ENCODE results near the gene STX16.

Gene STX16

DNA sequence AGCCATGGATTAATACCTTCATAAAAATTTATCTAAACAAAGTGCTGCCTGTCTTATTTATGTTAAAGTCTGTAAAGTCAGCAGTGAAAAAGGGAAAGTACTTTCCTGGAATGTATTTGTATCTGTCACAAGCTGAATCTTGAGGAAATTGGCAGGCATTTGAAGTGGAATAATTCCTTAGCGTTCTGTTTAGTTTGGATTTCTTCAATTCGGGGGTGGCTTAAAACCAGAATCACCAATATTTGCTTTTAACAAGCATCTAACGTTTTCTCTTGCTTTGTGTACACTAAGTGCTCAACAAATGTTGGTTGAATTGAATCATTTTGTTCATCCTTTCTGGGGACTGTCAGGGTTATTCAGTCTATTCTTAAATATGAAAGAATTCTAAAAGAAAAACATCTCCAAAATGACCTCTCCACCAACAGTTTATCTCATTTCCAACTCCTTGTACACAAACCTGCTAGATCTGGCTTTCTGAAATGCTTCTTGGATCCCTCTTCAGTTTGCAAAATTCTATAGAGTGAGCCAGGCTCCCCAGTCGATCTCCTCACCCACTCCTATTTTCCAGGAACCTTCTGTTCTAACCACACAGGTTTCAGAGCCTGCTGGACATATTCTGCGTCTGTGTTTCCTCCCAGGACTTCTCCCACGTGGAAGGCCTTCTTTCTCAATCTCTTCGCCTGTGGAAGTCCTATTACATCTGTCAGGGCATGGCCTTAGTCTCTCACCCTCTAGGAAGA is 39.5 kb downstream of the STX16 start:
- Histone ChIP-seq H3K9ac (ENCODE audit: low read length) (no peak overlapping the region), H3K4me3 (ENCODE audit: low read depth in 1 of 2, low read length in 2 of 2) (no peak overlapping the region), H3K36me3 (ENCODE audit: insufficient read depth, low read length) (peaks cover 11% of the 10 kb centered on the region), H3K4me1 (ENCODE audit: insufficient read depth, low read length) (peaks cover 46% of the 10 kb centered on the region), H3K9me3 (ENCODE audit: low read length) (no peaks in the 10 kb centered on the region), H3K27ac (ENCODE audit: low read depth, low read length) (peak overlapping the region; percentile 84), H3K27me3 (ENCODE audit: control insufficient read depth in 1 of 2, insufficient read depth in 2 of 2, low read length in 2 of 2) (no peaks in the 10 kb centered on the region)

DNA sequence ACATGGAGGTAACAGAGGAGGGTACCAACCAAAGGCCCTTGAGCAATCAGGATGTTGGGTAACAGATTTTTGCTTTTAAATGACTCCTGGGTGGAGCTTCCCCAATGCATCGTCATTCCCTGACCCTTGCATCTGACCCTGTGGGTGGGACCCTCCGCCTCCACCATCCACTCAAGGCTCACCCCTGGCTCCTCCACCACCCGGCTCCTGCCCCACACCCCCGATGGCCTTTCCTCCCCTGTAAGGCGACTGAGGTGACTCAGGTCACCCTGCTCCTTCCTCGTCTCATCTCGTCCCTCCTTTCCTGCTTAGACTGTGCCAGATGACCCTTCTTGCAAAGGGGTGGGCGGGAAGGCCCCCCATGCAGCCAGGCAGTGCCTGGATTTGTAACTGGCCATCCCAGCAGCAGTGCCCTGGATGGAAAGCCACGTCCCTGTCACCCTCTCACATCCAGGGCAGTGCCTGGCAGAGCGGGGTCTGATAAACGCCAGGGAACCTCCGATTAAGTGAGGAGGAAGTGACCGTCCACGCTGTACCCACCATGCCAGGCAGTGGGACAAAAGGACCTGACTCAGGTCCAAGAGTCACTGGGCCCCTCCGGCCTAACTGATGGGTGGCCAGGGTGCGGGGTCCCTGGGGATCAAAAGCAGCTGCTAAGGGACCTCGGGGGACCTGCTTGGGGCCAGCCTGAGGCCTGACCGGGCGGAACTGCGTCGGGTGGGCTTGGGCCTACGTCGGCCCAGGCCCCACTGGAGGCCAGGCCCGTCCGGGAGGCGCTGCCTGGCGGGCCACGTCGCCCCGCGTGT is 40.9 kb downstream of the STX16 start:
- Histone ChIP-seq H3K27me3 (ENCODE audit: control insufficient read depth in 1 of 2, insufficient read depth in 2 of 2, low read length in 2 of 2) (no peaks in the 10 kb centered on the region), H3K36me3 (ENCODE audit: insufficient read depth, low read length) (peaks cover 19% of the 10 kb centered on the region), H3K9me3 (ENCODE audit: low read length) (no peaks in the 10 kb centered on the region), H3K9ac (ENCODE audit: low read length) (peak overlapping the region; percentile 3), H3K27ac (ENCODE audit: low read depth, low read length) (peak overlapping the region; percentile 84), H3K4me1 (ENCODE audit: insufficient read depth, low read length) (peaks cover 46% of the 10 kb centered on the region), H3K4me3 (ENCODE audit: low read depth in 1 of 2, low read length in 2 of 2) (no peak overlapping the region)

- H3K36me3 ChIP-seq (ENCODE audit: insufficient read depth, low read length) = peaks cover 25% of the 10 kb centered on the region
- H3K9ac ChIP-seq (ENCODE audit: low read length) = peak within 1 kb of the TSS; percentile 3
- H3K27me3 ChIP-seq (ENCODE audit: control insufficient read depth in 1 of 2, insufficient read depth in 2 of 2, low read length in 2 of 2) = no peaks in the 10 kb centered on the region
- no peaks in the 10 kb centered on the region for H3K9me3 ChIP-seq (ENCODE audit: low read length)
- H3K4me3 ChIP-seq (ENCODE audit: low read depth in 1 of 2, low read length in 2 of 2) = peak within 1 kb of the TSS; percentile 29 to 63
- H3K4me1 ChIP-seq (ENCODE audit: insufficient read depth, low read length) = peaks cover 46% of the 10 kb centered on the region
- H3K27ac ChIP-seq (ENCODE audit: low read depth, low read length) = peak within 1 kb of the TSS; percentile 84
Measured at GRCh38 chr20:58692579-58693225, 41.6 kb downstream of the STX16 start, which contains the start of gene NPEPL1. Gene NPEPL1 (plus strand): TSS chr20:58692800. CDS start chr20:58692901, 101 bp downstream.

GRCh38 chr20:58693226-58694006 is 42.3 kb downstream of the STX16 start:
- H3K4me3 ChIP-seq (ENCODE audit: low read depth in 1 of 2, low read length in 2 of 2) = peak overlapping the region in 1 of 2 donors; percentile 63
- H3K9me3 ChIP-seq (ENCODE audit: low read length) = no peaks in the 10 kb centered on the region
- H3K9ac ChIP-seq (ENCODE audit: low read length) = no peak overlapping the region
- H3K27me3 ChIP-seq (ENCODE audit: control insufficient read depth in 1 of 2, insufficient read depth in 2 of 2, low read length in 2 of 2) = no peaks in the 10 kb centered on the region
- peaks cover 46% of the 10 kb centered on the region for H3K4me1 ChIP-seq (ENCODE audit: insufficient read depth, low read length)
- peak overlapping the region; percentile 48 for H3K27ac ChIP-seq (ENCODE audit: low read depth, low read length)
- peaks cover 31% of the 10 kb centered on the region for H3K36me3 ChIP-seq (ENCODE audit: insufficient read depth, low read length)

- no peaks in the 10 kb centered on the region for H3K27me3 ChIP-seq (ENCODE audit: control insufficient read depth in 1 of 2, insufficient read depth in 2 of 2, low read length in 2 of 2)
- H3K4me1 ChIP-seq (ENCODE audit: insufficient read depth, low read length) = peaks cover 43% of the 10 kb centered on the region
- H3K27ac ChIP-seq (ENCODE audit: low read depth, low read length) = no peak overlapping the region
- no peak overlapping the region for H3K9ac ChIP-seq (ENCODE audit: low read length)
- H3K4me3 ChIP-seq (ENCODE audit: low read depth in 1 of 2, low read length in 2 of 2) = peak overlapping the region in 1 of 2 donors; percentile 63
- H3K36me3 ChIP-seq (ENCODE audit: insufficient read depth, low read length) = peaks cover 36% of the 10 kb centered on the region
- no peaks in the 10 kb centered on the region for H3K9me3 ChIP-seq (ENCODE audit: low read length)
Measured at GRCh38 chr20:58694241-58695083, 43.4 kb downstream of the STX16 start.

- Histone ChIP-seq H3K27ac (ENCODE audit: low read depth, low read length) (no peak overlapping the region), H3K9me3 (ENCODE audit: low read length) (no peaks in the 10 kb centered on the region), H3K36me3 (ENCODE audit: insufficient read depth, low read length) (peaks cover 42% of the 10 kb centered on the region), H3K4me1 (ENCODE audit: insufficient read depth, low read length) (peaks cover 36% of the 10 kb centered on the region), H3K4me3 (ENCODE audit: low read depth in 1 of 2, low read length in 2 of 2) (no peak overlapping the region), H3K9ac (ENCODE audit: low read length) (no peak overlapping the region), H3K27me3 (ENCODE audit: control insufficient read depth in 1 of 2, insufficient read depth in 2 of 2, low read length in 2 of 2) (no peaks in the 10 kb centered on the region)
Measured at GRCh38 chr20:58695084-58695722, 44.1 kb downstream of the STX16 start.

DNA sequence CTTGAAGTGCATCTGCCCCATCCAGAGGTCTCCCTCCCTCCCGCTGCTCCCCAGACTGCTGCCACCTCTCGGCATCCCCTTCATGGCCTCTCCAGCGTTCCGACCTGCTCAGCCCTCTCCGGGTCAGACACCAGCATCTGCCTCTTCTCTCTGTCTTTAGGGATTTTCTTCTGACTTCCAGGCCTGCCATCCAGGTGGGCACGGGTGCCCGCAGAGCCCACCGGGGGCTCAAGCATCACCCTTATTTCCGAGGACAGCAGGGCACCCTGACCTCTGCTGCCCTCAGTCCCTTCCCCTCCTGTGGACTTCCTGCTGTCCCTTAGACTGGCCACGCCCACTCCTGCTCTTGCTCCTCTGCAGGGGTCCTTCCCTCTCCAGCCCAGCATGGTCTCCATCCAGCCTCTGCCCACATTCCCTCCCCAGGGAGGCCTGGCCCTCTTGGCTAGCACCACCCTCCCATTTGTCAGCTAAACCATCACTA is 44.9 kb downstream of the STX16 start:
- H3K9me3 ChIP-seq (ENCODE audit: low read length) = no peaks in the 10 kb centered on the region
- no peak overlapping the region for H3K9ac ChIP-seq (ENCODE audit: low read length)
- H3K27ac ChIP-seq (ENCODE audit: low read depth, low read length) = no peak overlapping the region
- H3K4me1 ChIP-seq (ENCODE audit: insufficient read depth, low read length) = peaks cover 29% of the 10 kb centered on the region
- H3K36me3 ChIP-seq (ENCODE audit: insufficient read depth, low read length) = peaks cover 48% of the 10 kb centered on the region
- H3K27me3 ChIP-seq (ENCODE audit: control insufficient read depth in 1 of 2, insufficient read depth in 2 of 2, low read length in 2 of 2) = no peaks in the 10 kb centered on the region
- no peak overlapping the region for H3K4me3 ChIP-seq (ENCODE audit: low read depth in 1 of 2, low read length in 2 of 2)

DNA sequence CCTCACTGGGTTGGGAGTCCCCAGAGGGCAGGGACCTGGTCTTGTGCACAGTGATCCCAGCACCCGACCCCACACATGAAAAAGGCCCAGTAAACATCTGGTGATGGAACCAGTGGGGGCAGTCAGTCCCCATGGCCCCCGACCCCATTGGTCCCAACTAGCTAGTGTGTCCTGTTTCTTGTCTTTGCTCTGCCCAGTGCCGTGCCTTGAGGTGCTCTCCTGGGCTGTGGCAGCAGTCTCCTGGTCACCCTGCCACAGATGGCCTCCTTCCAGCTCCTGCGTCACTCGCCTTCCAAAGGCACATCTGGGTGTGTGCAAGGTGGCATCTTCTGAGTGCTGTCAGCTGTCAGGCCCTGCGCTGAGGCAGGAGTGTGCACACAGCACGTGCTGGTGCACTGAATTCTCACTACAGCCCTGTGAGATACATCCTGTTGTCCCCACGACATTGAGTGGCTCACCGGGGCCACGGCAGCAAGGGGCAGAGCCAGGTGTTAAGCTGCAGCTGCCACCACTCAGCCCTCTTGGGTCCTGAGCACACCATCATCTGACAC is 45.4 kb downstream of the STX16 start:
- H3K4me3 ChIP-seq (ENCODE audit: low read depth in 1 of 2, low read length in 2 of 2) = no peak overlapping the region
- no peaks in the 10 kb centered on the region for H3K9me3 ChIP-seq (ENCODE audit: low read length)
- no peaks in the 10 kb centered on the region for H3K27me3 ChIP-seq (ENCODE audit: control insufficient read depth in 1 of 2, insufficient read depth in 2 of 2, low read length in 2 of 2)
- peaks cover 48% of the 10 kb centered on the region for H3K36me3 ChIP-seq (ENCODE audit: insufficient read depth, low read length)
- peaks cover 23% of the 10 kb centered on the region for H3K4me1 ChIP-seq (ENCODE audit: insufficient read depth, low read length)
- H3K27ac ChIP-seq (ENCODE audit: low read depth, low read length) = no peak overlapping the region
- H3K9ac ChIP-seq (ENCODE audit: low read length) = no peak overlapping the region

DNA sequence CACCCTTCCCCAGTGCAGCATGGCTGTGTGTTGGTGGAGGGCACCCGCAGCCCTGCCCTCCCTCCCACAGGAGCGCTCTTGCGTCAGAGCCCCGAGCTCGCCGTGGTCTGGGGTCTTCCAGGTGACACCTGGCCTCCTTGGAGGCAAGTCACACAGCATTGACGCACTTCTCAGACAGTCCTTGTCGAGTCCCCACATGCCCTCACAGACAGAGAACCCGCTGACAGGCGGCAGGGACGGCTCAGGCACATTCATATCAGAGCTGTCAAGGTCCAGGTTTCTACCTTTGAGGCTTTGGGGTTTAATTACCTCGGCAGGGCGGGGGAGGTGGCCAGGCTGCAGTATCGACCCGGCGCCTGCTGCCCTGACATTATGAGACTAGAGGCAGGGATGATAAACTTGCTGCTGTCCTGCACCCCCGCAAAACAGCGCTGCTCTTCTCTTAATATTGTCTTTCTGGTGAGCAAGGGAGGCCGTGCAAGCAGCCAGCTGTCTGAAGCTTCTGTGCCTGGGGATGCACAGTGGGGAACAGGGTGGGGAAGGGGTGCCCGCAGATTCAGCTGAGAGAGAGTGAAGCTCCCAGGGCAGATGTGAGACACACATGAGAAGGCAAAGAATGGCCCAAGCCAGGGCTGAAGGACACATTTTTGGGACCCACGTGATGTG is 46.3 kb downstream of the STX16 start:
- Histone ChIP-seq H3K4me1 (ENCODE audit: insufficient read depth, low read length) (peaks cover 15% of the 10 kb centered on the region), H3K27me3 (ENCODE audit: control insufficient read depth in 1 of 2, insufficient read depth in 2 of 2, low read length in 2 of 2) (no peaks in the 10 kb centered on the region), H3K4me3 (ENCODE audit: low read depth in 1 of 2, low read length in 2 of 2) (no peak overlapping the region), H3K9me3 (ENCODE audit: low read length) (no peaks in the 10 kb centered on the region), H3K9ac (ENCODE audit: low read length) (no peak overlapping the region), H3K27ac (ENCODE audit: low read depth, low read length) (no peak overlapping the region), H3K36me3 (ENCODE audit: insufficient read depth, low read length) (peaks cover 48% of the 10 kb centered on the region)
